Measurements from ENCODE around the gene SIDT2. TPM values are rescaled to one million over a fixed set of nuclear protein-coding genes. Genes with fewer than 3 reads are reported as not detected.

SIDT2 gene
- 24.1 TPM for total RNA-seq

DNA sequence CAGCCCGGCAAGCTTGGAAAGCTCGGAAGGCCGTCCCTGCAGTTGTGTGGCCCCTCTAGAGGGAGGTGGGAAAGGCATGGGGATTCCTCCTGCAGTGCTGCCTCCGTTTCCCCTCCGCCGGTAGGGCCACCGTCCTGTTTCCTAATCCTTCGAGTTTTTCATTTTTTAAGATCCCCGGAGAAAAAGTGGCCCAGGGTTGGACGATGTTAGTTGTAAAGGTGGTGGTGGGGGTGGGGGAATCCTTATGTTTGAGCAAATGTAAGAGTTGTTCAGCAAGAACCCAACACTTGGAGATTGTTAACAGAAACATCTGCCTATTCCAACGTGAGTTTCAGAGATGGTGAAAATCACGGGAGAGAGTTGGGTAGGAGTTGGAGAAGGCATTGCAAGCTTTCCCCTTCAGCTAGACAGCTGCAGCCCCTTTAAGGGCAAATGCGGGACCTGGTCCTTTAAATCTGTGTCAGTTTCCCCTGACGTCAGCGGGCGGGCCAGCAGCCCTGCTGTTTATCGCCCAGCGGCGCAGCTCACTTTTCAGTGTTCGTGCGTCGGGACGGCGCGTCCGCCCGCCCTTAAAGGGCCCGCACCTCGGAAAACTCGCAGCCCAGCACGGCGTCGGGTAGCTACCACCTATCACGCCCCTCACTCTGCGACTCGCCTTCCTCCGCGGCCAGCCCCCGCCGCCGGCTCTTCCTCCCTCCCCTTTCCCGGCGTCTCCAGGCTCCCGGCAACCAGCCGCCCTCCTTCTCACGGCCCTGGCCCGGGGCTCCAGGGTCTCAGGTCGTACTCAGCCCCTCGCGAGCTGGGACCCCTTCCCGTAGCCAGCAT is at the start of gene SIDT2:
TSS of gene SIDT2 (plus strand) at position 534 of the 825 bp plus-strand sequence. CDS start 521 bp downstream, outside the sequence.

DNA sequence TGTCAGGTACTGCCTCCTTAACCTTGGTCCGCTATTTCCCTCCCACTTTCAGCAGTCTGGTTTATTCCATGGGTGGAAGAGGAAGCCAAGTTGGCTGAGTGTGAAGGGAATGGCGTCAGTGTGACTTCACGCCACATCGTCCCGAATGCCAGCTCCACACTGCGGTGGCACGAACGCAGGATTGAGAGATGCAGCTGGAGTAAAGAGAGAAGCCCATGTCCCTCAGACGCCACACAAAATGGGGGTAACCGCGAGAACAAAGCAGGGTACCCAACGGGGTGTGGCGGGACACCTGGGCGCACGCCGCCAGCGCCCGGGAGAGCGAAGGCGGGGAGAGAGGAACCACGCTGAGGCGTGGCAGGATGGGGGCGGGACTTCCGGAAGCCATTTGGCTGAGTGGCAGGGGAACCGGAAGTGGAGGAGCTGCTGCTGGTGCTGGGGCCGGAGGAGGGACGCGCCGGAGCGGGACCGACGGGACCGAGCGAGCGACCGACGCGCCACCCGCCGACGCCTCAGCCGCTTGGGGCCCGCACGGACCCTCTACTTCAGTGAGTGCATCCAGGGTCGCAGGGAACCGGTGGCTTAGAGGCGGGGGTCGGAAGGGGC is 34.6 kb upstream of the SIDT2 start, which contains the start of gene PAFAH1B2:
TSS of gene PAFAH1B2 (plus strand) at position 417 of the 606 bp plus-strand sequence. CDS start 8,161 bp downstream, outside the sequence.

DNA sequence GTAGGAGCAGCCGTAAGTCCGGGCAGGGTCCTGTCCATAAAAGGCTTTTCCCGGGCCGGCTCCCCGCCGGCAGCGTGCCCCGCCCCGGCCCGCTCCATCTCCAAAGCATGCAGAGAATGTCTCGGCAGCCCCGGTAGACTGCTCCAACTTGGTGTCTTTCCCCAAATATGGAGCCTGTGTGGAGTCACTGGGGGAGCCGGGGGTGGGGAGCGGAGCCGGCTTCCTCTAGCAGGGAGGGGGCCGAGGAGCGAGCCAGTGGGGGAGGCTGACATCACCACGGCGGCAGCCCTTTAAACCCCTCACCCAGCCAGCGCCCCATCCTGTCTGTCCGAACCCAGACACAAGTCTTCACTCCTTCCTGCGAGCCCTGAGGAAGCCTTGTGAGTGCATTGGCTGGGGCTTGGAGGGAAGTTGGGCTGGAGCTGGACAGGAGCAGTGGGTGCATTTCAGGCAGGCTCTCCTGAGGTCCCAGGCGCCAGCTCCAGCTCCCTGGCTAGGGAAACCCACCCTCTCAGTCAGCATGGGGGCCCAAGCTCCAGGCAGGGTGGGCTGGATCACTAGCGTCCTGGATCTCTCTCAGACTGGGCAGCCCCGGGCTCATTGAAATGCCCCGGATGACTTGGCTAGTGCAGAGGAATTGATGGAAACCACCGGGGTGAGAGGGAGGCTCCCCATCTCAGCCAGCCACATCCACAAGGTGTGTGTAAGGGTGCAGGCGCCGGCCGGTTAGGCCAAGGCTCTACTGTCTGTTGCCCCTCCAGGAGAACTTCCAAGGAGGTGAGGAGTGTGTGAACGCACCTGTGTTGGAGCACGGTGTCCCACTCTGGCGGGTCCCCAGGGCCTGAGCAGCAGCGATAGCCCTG is 20.7 kb downstream of the SIDT2 start, which contains the start of gene TAGLN:
TSS of gene TAGLN (plus strand) at position 318 of the 863 bp plus-strand sequence. CDS start 3,644 bp downstream, outside the sequence.

DNA sequence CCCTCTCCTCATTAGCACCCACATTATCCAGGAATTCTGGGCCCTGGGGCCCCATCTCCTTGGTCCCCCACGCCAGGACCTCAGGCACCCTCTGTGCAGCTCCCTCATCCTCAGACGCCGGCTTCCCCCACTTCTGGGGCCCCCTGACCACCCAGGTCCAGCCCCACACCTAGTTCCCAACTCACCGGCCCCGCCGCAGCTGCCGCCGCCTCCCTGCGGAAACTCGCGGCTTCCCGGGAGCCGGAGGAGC is 53.2 kb downstream of the SIDT2 start, which contains the start of gene PCSK7:
TSS of gene PCSK7 (minus strand) at position 232 of the 250 bp plus-strand sequence. CDS start 2,229 bp downstream, outside the sequence.

DNA sequence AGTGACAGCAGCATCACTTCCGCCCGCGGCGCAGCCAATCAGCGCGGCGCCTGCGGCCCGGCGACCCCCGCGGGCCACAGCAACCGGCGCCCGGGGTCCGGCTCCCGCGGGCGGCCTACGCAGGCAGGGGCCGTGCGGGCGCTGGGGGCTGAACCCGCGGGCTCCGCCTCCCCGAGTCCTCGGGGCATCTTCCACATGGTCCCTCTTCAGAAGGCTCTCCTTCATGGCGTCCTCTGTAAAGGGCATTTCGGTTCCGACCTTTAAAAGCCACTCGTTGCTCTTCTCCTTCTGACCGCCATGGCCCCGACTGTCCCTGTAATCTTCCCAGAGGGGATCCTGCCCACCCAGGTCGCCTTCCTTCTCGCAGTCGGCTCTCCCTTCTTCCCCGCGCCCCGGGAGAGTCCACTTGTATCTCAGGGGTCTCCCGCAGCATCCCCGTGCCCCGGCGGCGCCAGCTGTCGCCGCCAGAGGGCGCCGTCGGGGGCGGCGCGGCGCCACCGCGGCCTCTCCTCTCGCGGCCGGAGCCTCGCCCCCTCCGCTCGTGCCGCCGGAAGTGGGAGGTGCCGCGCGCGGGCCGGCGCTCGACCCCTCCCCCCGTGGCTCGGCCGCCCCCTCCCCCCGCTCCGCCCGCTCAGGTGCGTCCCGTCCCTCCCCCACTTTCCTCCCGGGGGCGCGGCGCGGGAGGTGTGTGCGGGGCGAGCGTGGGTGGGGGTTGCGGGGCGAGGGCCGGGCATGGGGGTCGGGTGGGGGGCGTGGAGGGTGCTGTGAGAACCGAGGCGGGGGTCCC is 53.7 kb downstream of the SIDT2 start, which contains the start of gene RNF214:
TSS of gene RNF214 (plus strand) at position 580 of the 787 bp plus-strand sequence. CDS start 1,602 bp downstream, outside the sequence.

Other genes starting within 250 kb of the SIDT2 start
- gene SIK3, start 80.3 kb upstream of the SIDT2 start, total RNA-seq, result 107 TPM
- 111 TPM for gene PAFAH1B2, start 34.5 kb upstream of the SIDT2 start, total RNA-seq
- gene TAGLN, start 20.6 kb downstream of the SIDT2 start, total RNA-seq, result 247 TPM
- gene PCSK7, start 53.3 kb downstream of the SIDT2 start, total RNA-seq, result 52.1 TPM
- 32.9 TPM for gene RNF214, start 53.9 kb downstream of the SIDT2 start, total RNA-seq
- gene BACE1-AS, start 112.6 kb downstream of the SIDT2 start, total RNA-seq, result 9.7 TPM
- gene BACE1, start 137.5 kb downstream of the SIDT2 start, total RNA-seq, result 37.7 TPM
- gene CEP164, start 149.1 kb downstream of the SIDT2 start, total RNA-seq, result 53.5 TPM

Measured in camera-type eye (tissue), 1 donor.